Suppressor macrophage treated with lipopolysaccharide for 4 hours (primary cell): Measurements from ENCODE around the gene NPAS2.

Experiments used
- DNase-seq: peaks from one replicate; pipeline ENCODE4 v3.0.0-alpha.2; 2020

The NPAS2 gene

GRCh38 chr2:100945930-100946607, 126.1 kb downstream of the NPAS2 start:
- no peak for DNase-seq

- no peak for DNase-seq
Measured at GRCh38 chr2:100948942-100949811, 129.2 kb downstream of the NPAS2 start.

- no peak for DNase-seq
Measured at GRCh38 chr2:100952512-100952911, 132.6 kb downstream of the NPAS2 start.

GRCh38 chr2:100953406-100954043, 133.6 kb downstream of the NPAS2 start:
- no peak for DNase-seq

- DNase-seq = no peak
Measured at GRCh38 chr2:100954044-100954420, 134.1 kb downstream of the NPAS2 start.

GRCh38 chr2:100955226-100955625, 135.3 kb downstream of the NPAS2 start:
- DNase-seq = no peak

GRCh38 chr2:100956081-100956480, 136.1 kb downstream of the NPAS2 start:
- no peak for DNase-seq

GRCh38 chr2:100957996-100958653, 138.2 kb downstream of the NPAS2 start:
- DNase-seq = no peak

GRCh38 chr2:100959225-100959880, 139.4 kb downstream of the NPAS2 start:
- DNase-seq = no peak

- no peak for DNase-seq
Measured at GRCh38 chr2:100960688-100961087, 140.7 kb downstream of the NPAS2 start.

- no peak for DNase-seq
Measured at GRCh38 chr2:100962366-100963025, 142.6 kb downstream of the NPAS2 start.

GRCh38 chr2:100963026-100963375, 143.1 kb downstream of the NPAS2 start:
- DNase-seq = no peak

GRCh38 chr2:100964222-100964621, 144.3 kb downstream of the NPAS2 start:
- no peak for DNase-seq

GRCh38 chr2:100964681-100965169, 144.8 kb downstream of the NPAS2 start:
- no peak for DNase-seq

- DNase-seq = no peak
Measured at GRCh38 chr2:100965596-100965995, 145.7 kb downstream of the NPAS2 start.

GRCh38 chr2:100967716-100968115, 147.8 kb downstream of the NPAS2 start:
- no peak for DNase-seq

- no peak for DNase-seq
Measured at GRCh38 chr2:100968146-100969145, 148.5 kb downstream of the NPAS2 start.

GRCh38 chr2:100969998-100970397, 150.1 kb downstream of the NPAS2 start:
- DNase-seq = no peak

GRCh38 chr2:100971221-100971620, 151.3 kb downstream of the NPAS2 start:
- DNase-seq = no peak

GRCh38 chr2:100972452-100972851, 152.5 kb downstream of the NPAS2 start:
- no peak for DNase-seq
